Measurements from ENCODE around the gene POFUT2.

The POFUT2 gene

GRCh38 chr21:45279446-45280177 is 8.1 kb downstream of the POFUT2 start:
- no peak overlapping the region for H3K27ac ChIP-seq (ENCODE audit: low read depth, low read length)
- H3K9ac ChIP-seq (ENCODE audit: low read length) = no peak overlapping the region
- H4K12ac ChIP-seq (ENCODE audit: low read depth, low read length) = no peak overlapping the region
- H2AFZ ChIP-seq (ENCODE audit: insufficient read depth, low read length, poor library complexity) = no peak overlapping the region
- no peak overlapping the region for H3K14ac ChIP-seq (ENCODE audit: low read length)
- no peak overlapping the region for H4K91ac ChIP-seq (ENCODE audit: low read depth, low read length)
- H3K23ac ChIP-seq (ENCODE audit: low read length) = no peak overlapping the region
- no peak overlapping the region for H2BK12ac ChIP-seq (ENCODE audit: low read length)
- H3K27me3 ChIP-seq (ENCODE audit: insufficient read depth, low read length) = no peaks in the 10 kb centered on the region
- DNase-seq = no peak
- H2BK120ac ChIP-seq (ENCODE audit: insufficient read depth, low read length, poor library complexity) = no peak overlapping the region
- peaks cover 73 to 81% of the 10 kb centered on the region in 2 experiments for H3K36me3 ChIP-seq (ENCODE audit: control insufficient read depth in 1 of 2, insufficient read depth in 2 of 2, low read length in 2 of 2)
- H3K18ac ChIP-seq (ENCODE audit: low read length) = no peak overlapping the region
- H2AK5ac ChIP-seq (ENCODE audit: low read length) = no peak overlapping the region
- H3K4me3 ChIP-seq (ENCODE audit: low read depth, low read length) = no peak overlapping the region
- no peaks in the 10 kb centered on the region for H3K4me1 ChIP-seq (ENCODE audit: control insufficient read depth in 1 of 2, insufficient read depth in 2 of 2, low read length in 2 of 2)
- no peak overlapping the region for H2BK5ac ChIP-seq (ENCODE audit: low read depth, low read length, poor library complexity)
- peaks cover 6% of the 10 kb centered on the region for H3K9me3 ChIP-seq (ENCODE audit: insufficient read depth, low read depth, low read length)
- no peaks in the 10 kb centered on the region for H3K79me2 ChIP-seq (ENCODE audit: control insufficient read depth, insufficient read depth, low read length, poor library complexity)
- no CpG with 5 or more reads among the region's 25 CpGs for WGBS (ENCODE audit: extremely low coverage, insufficient coverage, insufficient read length)
- H3K79me1 ChIP-seq (ENCODE audit: low read length) = no peaks in the 10 kb centered on the region
- no peak overlapping the region for H4K8ac ChIP-seq (ENCODE audit: low read depth, low read length)
- H3K4ac ChIP-seq (ENCODE audit: low read depth, low read length) = no peak overlapping the region
- H3K4me2 ChIP-seq (ENCODE audit: low read length) = no peak overlapping the region

DNA sequence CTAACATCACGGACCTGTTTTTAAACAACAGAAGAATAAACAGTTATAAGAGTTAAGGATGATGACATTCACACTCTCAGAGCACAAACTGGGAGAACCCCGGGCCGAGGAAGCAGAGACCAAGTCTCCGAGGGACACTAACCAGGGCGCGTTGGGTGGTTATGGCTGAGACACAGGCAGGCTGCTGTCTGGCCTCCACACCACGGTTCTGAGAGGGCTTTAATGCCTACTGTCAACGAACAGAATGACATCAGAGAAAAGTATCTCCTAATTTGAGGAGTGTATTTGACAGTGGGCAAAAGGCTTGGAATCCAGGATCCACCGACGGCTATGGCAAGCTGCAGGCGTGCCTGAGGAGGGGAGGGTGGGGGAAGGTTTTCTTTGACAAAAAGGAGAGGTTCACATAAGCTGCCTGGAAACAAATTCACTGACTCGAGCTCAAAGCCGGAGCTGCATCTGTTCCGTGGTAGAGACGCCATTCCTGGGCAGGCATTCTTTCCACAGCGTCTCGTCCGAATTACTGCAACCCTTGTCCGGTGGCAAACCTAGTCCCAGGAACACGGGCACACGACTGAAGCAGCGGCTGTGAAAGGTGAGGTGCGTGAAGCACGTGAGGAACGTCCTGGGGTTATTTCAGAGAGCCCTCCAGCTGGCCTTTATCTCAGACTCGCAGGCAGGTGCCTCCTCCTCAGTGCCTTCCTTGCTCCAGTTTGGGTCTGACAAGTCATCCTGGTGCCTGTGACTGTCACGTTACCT is 9.4 kb downstream of the POFUT2 start:
- H3K4me1 ChIP-seq (ENCODE audit: control insufficient read depth in 1 of 2, insufficient read depth in 2 of 2, low read length in 2 of 2) = no peaks in the 10 kb centered on the region
- no peaks in the 10 kb centered on the region for H3K79me2 ChIP-seq (ENCODE audit: control insufficient read depth, insufficient read depth, low read length, poor library complexity)
- H2BK120ac ChIP-seq (ENCODE audit: insufficient read depth, low read length, poor library complexity) = no peak overlapping the region
- no peak overlapping the region for H3K4me2 ChIP-seq (ENCODE audit: low read length)
- no peak overlapping the region for H3K23ac ChIP-seq (ENCODE audit: low read length)
- no peak overlapping the region for H2AFZ ChIP-seq (ENCODE audit: insufficient read depth, low read length, poor library complexity)
- no peaks in the 10 kb centered on the region for H3K79me1 ChIP-seq (ENCODE audit: low read length)
- no peak overlapping the region for H2BK5ac ChIP-seq (ENCODE audit: low read depth, low read length, poor library complexity)
- peaks cover 6% of the 10 kb centered on the region for H3K9me3 ChIP-seq (ENCODE audit: insufficient read depth, low read depth, low read length)
- H3K14ac ChIP-seq (ENCODE audit: low read length) = no peak overlapping the region
- no peak overlapping the region for H3K4me3 ChIP-seq (ENCODE audit: low read depth, low read length)
- H3K18ac ChIP-seq (ENCODE audit: low read length) = no peak overlapping the region
- no peak overlapping the region for H4K8ac ChIP-seq (ENCODE audit: low read depth, low read length)
- no peak overlapping the region for H3K4ac ChIP-seq (ENCODE audit: low read depth, low read length)
- H2BK12ac ChIP-seq (ENCODE audit: low read length) = no peak overlapping the region
- no peaks in the 10 kb centered on the region for H3K27me3 ChIP-seq (ENCODE audit: insufficient read depth, low read length)
- no peak overlapping the region for H4K91ac ChIP-seq (ENCODE audit: low read depth, low read length)
- no CpG with 5 or more reads among the region's 27 CpGs for WGBS (ENCODE audit: extremely low coverage, insufficient coverage, insufficient read length)
- no peak overlapping the region for H2AK5ac ChIP-seq (ENCODE audit: low read length)
- peaks cover 61 to 68% of the 10 kb centered on the region in 2 experiments for H3K36me3 ChIP-seq (ENCODE audit: control insufficient read depth in 1 of 2, insufficient read depth in 2 of 2, low read length in 2 of 2)
- DNase-seq = no peak
- H3K27ac ChIP-seq (ENCODE audit: low read depth, low read length) = no peak overlapping the region
- no peak overlapping the region for H4K12ac ChIP-seq (ENCODE audit: low read depth, low read length)
- H3K9ac ChIP-seq (ENCODE audit: low read length) = no peak overlapping the region

DNA sequence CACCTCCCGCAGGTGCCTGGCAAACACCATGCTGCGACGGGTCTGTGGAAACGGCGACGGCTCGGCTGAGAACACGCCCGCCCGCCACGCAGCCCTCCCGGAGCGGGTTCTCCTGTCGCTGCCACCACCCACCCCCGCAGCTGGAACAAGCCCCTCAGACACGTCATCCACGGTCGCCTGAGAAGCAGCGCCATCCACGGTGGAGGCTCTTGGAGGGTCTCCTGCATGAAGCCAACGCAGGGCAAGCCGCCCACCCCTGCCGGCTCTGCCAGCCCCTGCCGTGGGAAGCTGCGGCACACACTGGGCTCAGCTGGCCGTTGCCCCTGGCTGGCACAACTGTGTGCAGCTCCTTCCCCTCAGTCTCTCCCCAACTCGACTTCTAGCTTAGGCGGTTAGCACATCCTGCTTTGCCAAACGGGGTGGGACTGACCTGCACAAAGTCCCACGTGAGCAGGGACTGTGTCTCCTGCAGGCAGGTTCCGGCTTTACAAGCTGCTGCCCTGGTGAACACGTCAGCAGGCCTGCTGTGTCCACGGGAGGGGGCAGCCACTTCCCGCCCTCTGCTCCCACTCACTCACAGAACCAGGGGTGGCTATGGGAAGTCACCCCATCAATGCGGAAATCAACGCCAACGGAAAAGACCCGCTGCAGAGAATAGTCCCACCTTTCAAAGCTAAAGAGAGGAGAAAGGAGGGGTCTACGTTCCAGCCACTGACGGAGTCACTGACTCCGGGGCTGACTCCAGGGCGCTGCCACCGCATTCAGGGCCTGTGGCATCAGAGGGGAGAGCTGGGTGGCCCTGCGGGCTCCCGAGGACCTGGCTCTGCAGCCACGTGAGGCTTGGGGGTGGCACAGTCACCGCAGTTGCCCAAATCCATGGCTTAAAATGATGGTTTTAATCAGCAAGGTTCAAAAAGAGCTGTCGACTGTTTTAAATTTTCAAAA is 10.3 kb downstream of the POFUT2 start:
- no peak overlapping the region for H2AK5ac ChIP-seq (ENCODE audit: low read length)
- no peaks in the 10 kb centered on the region for H3K79me1 ChIP-seq (ENCODE audit: low read length)
- H3K79me2 ChIP-seq (ENCODE audit: control insufficient read depth, insufficient read depth, low read length, poor library complexity) = no peaks in the 10 kb centered on the region
- no peak overlapping the region for H4K12ac ChIP-seq (ENCODE audit: low read depth, low read length)
- H3K36me3 ChIP-seq (ENCODE audit: control insufficient read depth in 1 of 2, insufficient read depth in 2 of 2, low read length in 2 of 2) = peaks cover 53 to 62% of the 10 kb centered on the region in 2 experiments
- no peak overlapping the region for H4K8ac ChIP-seq (ENCODE audit: low read depth, low read length)
- no peak overlapping the region for H3K27ac ChIP-seq (ENCODE audit: low read depth, low read length)
- no peak overlapping the region for H2BK12ac ChIP-seq (ENCODE audit: low read length)
- no peak overlapping the region for H2AFZ ChIP-seq (ENCODE audit: insufficient read depth, low read length, poor library complexity)
- no peak overlapping the region for H3K4ac ChIP-seq (ENCODE audit: low read depth, low read length)
- no peaks in the 10 kb centered on the region for H3K4me1 ChIP-seq (ENCODE audit: control insufficient read depth in 1 of 2, insufficient read depth in 2 of 2, low read length in 2 of 2)
- H3K9ac ChIP-seq (ENCODE audit: low read length) = no peak overlapping the region
- no peaks in the 10 kb centered on the region for H3K27me3 ChIP-seq (ENCODE audit: insufficient read depth, low read length)
- no peak overlapping the region for H3K14ac ChIP-seq (ENCODE audit: low read length)
- no peak for DNase-seq
- no peak overlapping the region for H3K18ac ChIP-seq (ENCODE audit: low read length)
- no CpG with 5 or more reads among the region's 48 CpGs for WGBS (ENCODE audit: extremely low coverage, insufficient coverage, insufficient read length)
- H4K91ac ChIP-seq (ENCODE audit: low read depth, low read length) = no peak overlapping the region
- peaks cover 6% of the 10 kb centered on the region for H3K9me3 ChIP-seq (ENCODE audit: insufficient read depth, low read depth, low read length)
- H2BK120ac ChIP-seq (ENCODE audit: insufficient read depth, low read length, poor library complexity) = no peak overlapping the region
- no peak overlapping the region for H3K4me3 ChIP-seq (ENCODE audit: low read depth, low read length)
- no peak overlapping the region for H2BK5ac ChIP-seq (ENCODE audit: low read depth, low read length, poor library complexity)
- no peak overlapping the region for H3K4me2 ChIP-seq (ENCODE audit: low read length)
- H3K23ac ChIP-seq (ENCODE audit: low read length) = no peak overlapping the region

DNA sequence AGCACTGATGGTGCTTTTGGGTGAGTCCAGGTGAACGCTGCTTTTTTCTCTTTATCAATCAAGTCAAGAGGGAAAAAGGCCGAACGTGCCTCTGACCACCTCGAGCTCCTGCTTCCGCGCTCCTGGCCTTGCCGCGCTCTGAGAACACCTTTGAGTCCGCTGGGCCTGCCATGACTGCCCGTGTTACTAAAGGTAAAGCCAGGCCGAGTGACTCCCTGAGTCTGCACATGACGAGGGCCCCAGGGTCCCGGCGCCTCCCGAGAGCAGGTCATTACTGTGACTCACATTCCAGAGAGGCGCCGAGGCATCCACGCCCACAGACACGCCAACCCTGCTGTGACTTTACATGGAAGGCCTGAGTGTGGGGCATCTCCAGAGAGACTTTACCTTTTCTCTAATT is 11.1 kb downstream of the POFUT2 start:
- H3K9me3 ChIP-seq (ENCODE audit: insufficient read depth, low read depth, low read length) = peaks cover 6% of the 10 kb centered on the region
- no peak overlapping the region for H4K91ac ChIP-seq (ENCODE audit: low read depth, low read length)
- H2BK12ac ChIP-seq (ENCODE audit: low read length) = no peak overlapping the region
- H3K79me2 ChIP-seq (ENCODE audit: control insufficient read depth, insufficient read depth, low read length, poor library complexity) = no peaks in the 10 kb centered on the region
- DNase-seq = no peak
- no peak overlapping the region for H3K23ac ChIP-seq (ENCODE audit: low read length)
- H4K8ac ChIP-seq (ENCODE audit: low read depth, low read length) = no peak overlapping the region
- no peaks in the 10 kb centered on the region for H3K4me1 ChIP-seq (ENCODE audit: control insufficient read depth in 1 of 2, insufficient read depth in 2 of 2, low read length in 2 of 2)
- no peak overlapping the region for H3K9ac ChIP-seq (ENCODE audit: low read length)
- no peak overlapping the region for H3K4ac ChIP-seq (ENCODE audit: low read depth, low read length)
- H3K36me3 ChIP-seq (ENCODE audit: control insufficient read depth in 1 of 2, insufficient read depth in 2 of 2, low read length in 2 of 2) = peaks cover 45 to 54% of the 10 kb centered on the region in 2 experiments
- no peak overlapping the region for H3K18ac ChIP-seq (ENCODE audit: low read length)
- no peak overlapping the region for H2AFZ ChIP-seq (ENCODE audit: insufficient read depth, low read length, poor library complexity)
- H2BK5ac ChIP-seq (ENCODE audit: low read depth, low read length, poor library complexity) = no peak overlapping the region
- H3K27me3 ChIP-seq (ENCODE audit: insufficient read depth, low read length) = no peaks in the 10 kb centered on the region
- H4K12ac ChIP-seq (ENCODE audit: low read depth, low read length) = no peak overlapping the region
- no peak overlapping the region for H3K14ac ChIP-seq (ENCODE audit: low read length)
- no peaks in the 10 kb centered on the region for H3K79me1 ChIP-seq (ENCODE audit: low read length)
- no CpG with 5 or more reads among the region's 19 CpGs for WGBS (ENCODE audit: extremely low coverage, insufficient coverage, insufficient read length)
- no peak overlapping the region for H3K4me2 ChIP-seq (ENCODE audit: low read length)
- H3K4me3 ChIP-seq (ENCODE audit: low read depth, low read length) = no peak overlapping the region
- no peak overlapping the region for H2AK5ac ChIP-seq (ENCODE audit: low read length)
- no peak overlapping the region for H3K27ac ChIP-seq (ENCODE audit: low read depth, low read length)
- no peak overlapping the region for H2BK120ac ChIP-seq (ENCODE audit: insufficient read depth, low read length, poor library complexity)

Data from trophoblast cell (in vitro differentiated cells and primary cell).